A549 (cell line): ENCODE results near the gene COL7A1.

ENCODE experiments used
- CHD4 ChIP-seq: fragments of 200-600 bp; sonication (generic); IDR thresholded peaks from 2 replicates; pipeline ENCODE4 v1.6.1; 2016; ENCODE audit warnings: antibody characterized with exemption, mild to moderate bottlenecking, borderline replicate concordance
- POLR2A ChIP-seq: IDR thresholded peaks from 2 replicates; pipeline ENCODE4 v1.6.1; 2012; ENCODE audit warnings: mild to moderate bottlenecking, low read length
- RARB ChIP-seq: fragments of 250-450 bp; sonication (Bioruptor Pico); IDR thresholded peaks from 2 replicates; pipeline ENCODE4 v1.8.0; 2021; ENCODE audit warnings: mild to moderate bottlenecking, moderate library complexity
- TF ChIP-seq, protein P1 (sequence below): fragments of >200 bp; sonication (Bioruptor Twin); formaldehyde crosslinking; IDR thresholded peaks from 3 replicates; pipeline ENCODE4 v1.5.1; 2016
- TF ChIP-seq, protein P2 (sequence below): IDR thresholded peaks from 2 replicates; pipeline ENCODE4 v1.6.1; 2012

DNA sequence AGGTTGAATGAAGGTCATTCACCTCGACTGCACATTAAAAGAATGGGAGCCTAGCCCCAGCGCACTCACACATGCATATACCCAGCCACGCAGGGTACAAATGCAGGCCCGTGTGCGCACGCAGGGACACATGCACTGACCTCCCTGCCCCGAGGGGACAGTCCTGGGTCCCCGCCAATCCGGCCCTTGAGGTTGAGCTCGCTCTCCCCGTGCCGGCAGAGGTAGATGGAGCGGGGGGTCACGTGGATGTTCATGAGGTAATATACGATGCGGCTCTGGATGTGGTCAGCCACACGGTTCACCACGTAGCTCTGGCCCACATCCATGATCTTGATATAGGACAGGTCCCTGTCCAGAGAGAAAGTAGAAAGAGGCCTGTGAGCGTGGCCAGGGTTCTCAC, 59.0 kb downstream of the COL7A1 start:
- TF ChIP-seq, protein P1, sequence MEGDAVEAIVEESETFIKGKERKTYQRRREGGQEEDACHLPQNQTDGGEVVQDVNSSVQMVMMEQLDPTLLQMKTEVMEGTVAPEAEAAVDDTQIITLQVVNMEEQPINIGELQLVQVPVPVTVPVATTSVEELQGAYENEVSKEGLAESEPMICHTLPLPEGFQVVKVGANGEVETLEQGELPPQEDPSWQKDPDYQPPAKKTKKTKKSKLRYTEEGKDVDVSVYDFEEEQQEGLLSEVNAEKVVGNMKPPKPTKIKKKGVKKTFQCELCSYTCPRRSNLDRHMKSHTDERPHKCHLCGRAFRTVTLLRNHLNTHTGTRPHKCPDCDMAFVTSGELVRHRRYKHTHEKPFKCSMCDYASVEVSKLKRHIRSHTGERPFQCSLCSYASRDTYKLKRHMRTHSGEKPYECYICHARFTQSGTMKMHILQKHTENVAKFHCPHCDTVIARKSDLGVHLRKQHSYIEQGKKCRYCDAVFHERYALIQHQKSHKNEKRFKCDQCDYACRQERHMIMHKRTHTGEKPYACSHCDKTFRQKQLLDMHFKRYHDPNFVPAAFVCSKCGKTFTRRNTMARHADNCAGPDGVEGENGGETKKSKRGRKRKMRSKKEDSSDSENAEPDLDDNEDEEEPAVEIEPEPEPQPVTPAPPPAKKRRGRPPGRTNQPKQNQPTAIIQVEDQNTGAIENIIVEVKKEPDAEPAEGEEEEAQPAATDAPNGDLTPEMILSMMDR: no peak
- TF ChIP-seq CHD4: no peak
- TF ChIP-seq, protein P2, sequence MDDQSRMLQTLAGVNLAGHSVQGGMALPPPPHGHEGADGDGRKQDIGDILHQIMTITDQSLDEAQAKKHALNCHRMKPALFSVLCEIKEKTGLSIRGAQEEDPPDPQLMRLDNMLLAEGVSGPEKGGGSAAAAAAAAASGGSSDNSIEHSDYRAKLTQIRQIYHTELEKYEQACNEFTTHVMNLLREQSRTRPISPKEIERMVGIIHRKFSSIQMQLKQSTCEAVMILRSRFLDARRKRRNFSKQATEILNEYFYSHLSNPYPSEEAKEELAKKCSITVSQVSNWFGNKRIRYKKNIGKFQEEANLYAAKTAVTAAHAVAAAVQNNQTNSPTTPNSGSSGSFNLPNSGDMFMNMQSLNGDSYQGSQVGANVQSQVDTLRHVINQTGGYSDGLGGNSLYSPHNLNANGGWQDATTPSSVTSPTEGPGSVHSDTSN: no peak
- TF ChIP-seq POLR2A: no peak
- TF ChIP-seq RARB: no peak
